Activated T-helper 1 cell treated with anti-CD3 and anti-CD28 coated beads, Interleukin-12 subunit alpha, Interleukin-12 subunit beta, Interleukin-2, Interleukin-4 antibody, amounts not matched to agents 30 ng/mL and 10 ng/mL and 1 ng/mL, durations not matched to agents 14 hours and 24 hours and 36 hours (primary cell): ENCODE measurements around the gene JAKMIP2. TPM values are rescaled to one million over a fixed set of nuclear protein-coding genes. Genes with fewer than 3 reads are reported as not detected.

Source experiments
- DNase-seq: peaks from one replicate; pipeline ENCODE4 v3.0.0; 2021; ENCODE audit warnings: low spot score
- H3K27ac Mint-ChIP-seq: one replicate; pipeline ENCODE4 v1.8.0; 2021; ENCODE audit warnings: mild to moderate bottlenecking, mixed read lengths
- H3K27me3 Mint-ChIP-seq: one replicate; pipeline ENCODE4 v1.8.0; 2022; ENCODE audit warnings: mild to moderate bottlenecking, moderate library complexity, mixed read lengths; ENCODE audit not compliant: insufficient read depth
- H3K36me3 Mint-ChIP-seq: one replicate; pipeline ENCODE4 v1.8.0; 2021; ENCODE audit warnings: low read depth, mixed read lengths
- H3K4me1 Mint-ChIP-seq: one replicate; pipeline ENCODE4 v1.8.0; 2021; ENCODE audit warnings: low read depth, mixed read lengths
- H3K4me3 Mint-ChIP-seq: one replicate; pipeline ENCODE4 v1.8.0; 2021; ENCODE audit warnings: mild to moderate bottlenecking, moderate library complexity, mixed read lengths
- H3K9me3 Mint-ChIP-seq: one replicate; pipeline ENCODE4 v1.8.0; 2021; ENCODE audit warnings: mixed read lengths
- intact Hi-C: fragments of 100-400 bp; cut with micrococcal nuclease; formaldehyde crosslinking; loops from one replicate; pipeline ENCODE4 v1.15.1; 2024
- total RNA-seq: library from RNA; stranded (reverse); gene quantifications from 2 replicates; pipeline ENCODE4 v1.2.3, GENCODE V29; 2022

The JAKMIP2 gene
- total RNA-seq, 1 donor from 2014 or later, result 1.1 TPM

GRCh38 chr5:147671365-147671764 is 111.2 kb downstream of the JAKMIP2 start:
- no peaks in the 10 kb centered on the region for H3K4me1 Mint-ChIP-seq
- DNase-seq, result no peak
- H3K9me3 Mint-ChIP-seq, result no peaks in the 10 kb centered on the region
- intact Hi-C loops, result no loop called here
- H3K27me3 Mint-ChIP-seq, result no peaks in the 10 kb centered on the region
- no peak overlapping the region for H3K4me3 Mint-ChIP-seq
- no peaks in the 10 kb centered on the region for H3K36me3 Mint-ChIP-seq
- no peak overlapping the region for H3K27ac Mint-ChIP-seq

- no peak overlapping the region for H3K4me3 Mint-ChIP-seq
- no peaks in the 10 kb centered on the region for H3K9me3 Mint-ChIP-seq
- H3K4me1 Mint-ChIP-seq, result no peaks in the 10 kb centered on the region
- no peak overlapping the region for H3K27ac Mint-ChIP-seq
- intact Hi-C loops, result no loop called here
- no peaks in the 10 kb centered on the region for H3K27me3 Mint-ChIP-seq
- no peaks in the 10 kb centered on the region for H3K36me3 Mint-ChIP-seq
- DNase-seq, result no peak
Measured at GRCh38 chr5:147670815-147671214, 111.7 kb downstream of the JAKMIP2 start.

- Mint-ChIP-seq H3K4me3 (no peak overlapping the region), H3K4me1 (no peaks in the 10 kb centered on the region), H3K9me3 (no peaks in the 10 kb centered on the region), H3K27me3 (no peaks in the 10 kb centered on the region), H3K36me3 (no peaks in the 10 kb centered on the region), H3K27ac (no peak overlapping the region)
- intact Hi-C loops, result no loop called here
- DNase-seq, result no peak
Measured at GRCh38 chr5:147669169-147669869, 113.2 kb downstream of the JAKMIP2 start.

- Mint-ChIP-seq H3K27me3 (no peaks in the 10 kb centered on the region), H3K4me3 (no peak overlapping the region), H3K4me1 (no peaks in the 10 kb centered on the region), H3K9me3 (no peaks in the 10 kb centered on the region), H3K27ac (no peak overlapping the region), H3K36me3 (no peaks in the 10 kb centered on the region)
- intact Hi-C loops, result no loop called here
- DNase-seq, result no peak
Measured at GRCh38 chr5:147668385-147668784, 114.1 kb downstream of the JAKMIP2 start.

GRCh38 chr5:147667363-147667762 is 115.2 kb downstream of the JAKMIP2 start:
- no peak overlapping the region for H3K27ac Mint-ChIP-seq
- DNase-seq, result no peak
- intact Hi-C loops, result no loop called here

GRCh38 chr5:147666419-147666818 is 116.1 kb downstream of the JAKMIP2 start:
- H3K36me3 Mint-ChIP-seq, result no peaks in the 10 kb centered on the region
- no peak overlapping the region for H3K4me3 Mint-ChIP-seq
- DNase-seq, result no peak
- no peaks in the 10 kb centered on the region for H3K27me3 Mint-ChIP-seq
- no peak overlapping the region for H3K27ac Mint-ChIP-seq
- H3K4me1 Mint-ChIP-seq, result no peaks in the 10 kb centered on the region
- intact Hi-C loops, result no loop called here
- H3K9me3 Mint-ChIP-seq, result no peaks in the 10 kb centered on the region

More at GRCh38 chr5:147667363-147667762, 115.2 kb downstream of the JAKMIP2 start:
- Mint-ChIP-seq H3K27me3 (no peaks in the 10 kb centered on the region), H3K4me1 (no peaks in the 10 kb centered on the region), H3K9me3 (no peaks in the 10 kb centered on the region), H3K36me3 (no peaks in the 10 kb centered on the region), H3K4me3 (no peak overlapping the region)

- intact Hi-C loops, result no loop called here
- no peaks in the 10 kb centered on the region for H3K27me3 Mint-ChIP-seq
- no peak overlapping the region for H3K27ac Mint-ChIP-seq
- H3K4me1 Mint-ChIP-seq, result no peaks in the 10 kb centered on the region
- no peak overlapping the region for H3K4me3 Mint-ChIP-seq
- peaks cover 8% of the 10 kb centered on the region for H3K9me3 Mint-ChIP-seq
- H3K36me3 Mint-ChIP-seq, result peaks cover 1% of the 10 kb centered on the region
- DNase-seq, result no peak
Measured at GRCh38 chr5:147661541-147661940, 121.0 kb downstream of the JAKMIP2 start.

- intact Hi-C loops, result no loop called here
- no peak for DNase-seq
- Mint-ChIP-seq H3K36me3 (peaks cover 1% of the 10 kb centered on the region), H3K27ac (no peak overlapping the region), H3K9me3 (peaks cover 9% of the 10 kb centered on the region), H3K27me3 (no peaks in the 10 kb centered on the region), H3K4me1 (no peaks in the 10 kb centered on the region), H3K4me3 (no peak overlapping the region)
Measured at GRCh38 chr5:147659166-147659929, 123.2 kb downstream of the JAKMIP2 start.

- no peak overlapping the region for H3K27ac Mint-ChIP-seq
- intact Hi-C loops, result no loop called here
- H3K9me3 Mint-ChIP-seq, result peaks cover 9% of the 10 kb centered on the region
- no peak overlapping the region for H3K4me3 Mint-ChIP-seq
- H3K36me3 Mint-ChIP-seq, result peaks cover 1% of the 10 kb centered on the region
- H3K4me1 Mint-ChIP-seq, result no peaks in the 10 kb centered on the region
- DNase-seq, result no peak
- no peaks in the 10 kb centered on the region for H3K27me3 Mint-ChIP-seq
Measured at GRCh38 chr5:147658293-147658932, 124.1 kb downstream of the JAKMIP2 start.

GRCh38 chr5:147648597-147648996 is 133.9 kb downstream of the JAKMIP2 start:
- Mint-ChIP-seq H3K36me3 (peaks cover 2% of the 10 kb centered on the region), H3K9me3 (no peaks in the 10 kb centered on the region), H3K4me1 (no peaks in the 10 kb centered on the region), H3K4me3 (no peak overlapping the region), H3K27me3 (no peaks in the 10 kb centered on the region), H3K27ac (no peak overlapping the region)
- no peak for DNase-seq
- intact Hi-C loops, result no loop called here

- H3K4me3 Mint-ChIP-seq, result no peak overlapping the region
- H3K9me3 Mint-ChIP-seq, result no peaks in the 10 kb centered on the region
- intact Hi-C loops, result no loop called here
- no peak overlapping the region for H3K27ac Mint-ChIP-seq
- peaks cover 2% of the 10 kb centered on the region for H3K36me3 Mint-ChIP-seq
- no peaks in the 10 kb centered on the region for H3K27me3 Mint-ChIP-seq
- H3K4me1 Mint-ChIP-seq, result no peaks in the 10 kb centered on the region
- no peak for DNase-seq
Measured at GRCh38 chr5:147645197-147645596, 137.3 kb downstream of the JAKMIP2 start.

- no peaks in the 10 kb centered on the region for H3K27me3 Mint-ChIP-seq
- intact Hi-C loops, result no loop called here
- no peak overlapping the region for H3K4me3 Mint-ChIP-seq
- no peak overlapping the region for H3K27ac Mint-ChIP-seq
- no peaks in the 10 kb centered on the region for H3K9me3 Mint-ChIP-seq
- H3K36me3 Mint-ChIP-seq, result peaks cover 2% of the 10 kb centered on the region
- no peaks in the 10 kb centered on the region for H3K4me1 Mint-ChIP-seq
- DNase-seq, result no peak
Measured at GRCh38 chr5:147644460-147644859, 138.1 kb downstream of the JAKMIP2 start.

GRCh38 chr5:147643142-147643541 is 139.4 kb downstream of the JAKMIP2 start:
- intact Hi-C loops, result no loop called here
- no peak overlapping the region for H3K4me3 Mint-ChIP-seq
- no peaks in the 10 kb centered on the region for H3K4me1 Mint-ChIP-seq
- H3K27ac Mint-ChIP-seq, result no peak overlapping the region
- DNase-seq, result no peak
- no peaks in the 10 kb centered on the region for H3K27me3 Mint-ChIP-seq
- no peaks in the 10 kb centered on the region for H3K9me3 Mint-ChIP-seq
- peaks cover 2% of the 10 kb centered on the region for H3K36me3 Mint-ChIP-seq
